ENCODE data around the gene PTGDR. TPM values are rescaled to one million over a fixed set of nuclear protein-coding genes. Genes with fewer than 3 reads are reported as not detected.

PTGDR gene
- total RNA-seq, 1 experiment from 2014 or later = not detected

DNA sequence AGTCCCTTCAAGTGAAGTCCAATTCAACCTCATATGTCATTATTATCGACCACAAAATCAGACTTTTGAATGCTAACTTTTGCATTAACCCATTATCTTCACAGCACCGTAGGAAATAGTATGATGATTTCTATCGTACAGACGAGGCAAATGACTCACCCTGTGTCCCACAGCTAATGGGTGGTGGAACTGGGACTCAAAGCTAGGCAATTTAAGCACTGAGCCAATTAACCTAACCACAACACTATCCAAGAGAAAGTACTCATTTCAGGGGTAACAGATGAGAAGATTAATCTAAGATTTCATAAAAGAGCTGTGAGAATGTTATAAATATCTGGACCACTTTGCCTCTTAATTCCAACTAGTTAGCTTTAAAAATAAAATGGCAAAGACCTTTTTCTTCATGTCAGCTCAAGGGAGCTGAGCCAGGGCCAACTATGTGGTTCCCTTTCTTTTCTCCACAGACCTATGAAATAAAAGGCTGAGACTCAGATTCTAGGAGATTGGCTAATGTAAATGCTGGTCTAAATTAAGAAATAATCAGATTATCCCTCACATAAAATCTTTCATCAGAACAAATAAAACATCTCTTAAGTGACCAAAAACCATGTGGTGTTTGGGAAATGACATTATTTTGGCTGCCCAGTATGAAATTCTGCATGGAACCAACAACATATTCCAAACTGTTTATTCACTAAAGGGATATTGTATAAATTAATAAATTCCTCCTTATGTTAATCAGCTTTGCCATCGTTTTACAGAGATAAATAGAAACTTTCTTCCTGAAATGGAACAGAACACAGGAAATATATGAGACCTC, 51.5 kb downstream of the PTGDR start:
- TF ChIP-seq POLR2A (IDR thresholded peaks at IDR 0.05; ENCODE audit: borderline replicate concordance, extremely low read depth, insufficient read depth, insufficient read length) (no peak), TCF7L2 (IDR thresholded peaks at IDR 0.05; ENCODE audit: borderline replicate concordance, extremely low read depth, insufficient read depth, insufficient read length) (no peak), JUND (IDR thresholded peaks at IDR 0.05) (no peak), EZH2 (IDR thresholded peaks at IDR 0.05) (no peak), SP1 (IDR thresholded peaks at IDR 0.05; ENCODE audit: low read depth) (no peak), EZH2phosphoT487 (IDR thresholded peaks at IDR 0.05; ENCODE audit: borderline replicate concordance) (no peak), CBX3 (IDR thresholded peaks at IDR 0.05; ENCODE audit: low read depth) (no peak), ELF1 (IDR thresholded peaks at IDR 0.05; ENCODE audit: borderline replicate concordance, low read depth) (no peak), RAD21 (IDR thresholded peaks at IDR 0.05; ENCODE audit: low read depth) (no peak), EGR1 (IDR thresholded peaks at IDR 0.05; ENCODE audit: low read depth) (no peak)
- TF ChIP-seq, protein P1, sequence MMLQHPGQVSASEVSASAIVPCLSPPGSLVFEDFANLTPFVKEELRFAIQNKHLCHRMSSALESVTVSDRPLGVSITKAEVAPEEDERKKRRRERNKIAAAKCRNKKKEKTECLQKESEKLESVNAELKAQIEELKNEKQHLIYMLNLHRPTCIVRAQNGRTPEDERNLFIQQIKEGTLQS (IDR thresholded peaks at IDR 0.05) = no peak
- TF ChIP-seq, protein P2, sequence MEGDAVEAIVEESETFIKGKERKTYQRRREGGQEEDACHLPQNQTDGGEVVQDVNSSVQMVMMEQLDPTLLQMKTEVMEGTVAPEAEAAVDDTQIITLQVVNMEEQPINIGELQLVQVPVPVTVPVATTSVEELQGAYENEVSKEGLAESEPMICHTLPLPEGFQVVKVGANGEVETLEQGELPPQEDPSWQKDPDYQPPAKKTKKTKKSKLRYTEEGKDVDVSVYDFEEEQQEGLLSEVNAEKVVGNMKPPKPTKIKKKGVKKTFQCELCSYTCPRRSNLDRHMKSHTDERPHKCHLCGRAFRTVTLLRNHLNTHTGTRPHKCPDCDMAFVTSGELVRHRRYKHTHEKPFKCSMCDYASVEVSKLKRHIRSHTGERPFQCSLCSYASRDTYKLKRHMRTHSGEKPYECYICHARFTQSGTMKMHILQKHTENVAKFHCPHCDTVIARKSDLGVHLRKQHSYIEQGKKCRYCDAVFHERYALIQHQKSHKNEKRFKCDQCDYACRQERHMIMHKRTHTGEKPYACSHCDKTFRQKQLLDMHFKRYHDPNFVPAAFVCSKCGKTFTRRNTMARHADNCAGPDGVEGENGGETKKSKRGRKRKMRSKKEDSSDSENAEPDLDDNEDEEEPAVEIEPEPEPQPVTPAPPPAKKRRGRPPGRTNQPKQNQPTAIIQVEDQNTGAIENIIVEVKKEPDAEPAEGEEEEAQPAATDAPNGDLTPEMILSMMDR (IDR thresholded peaks at IDR 0.05 in 2 of 3, conservative IDR thresholded peaks at IDR 0.05 in 1 of 3; ENCODE audit: borderline replicate concordance in 1 of 3, insufficient read depth in 1 of 3, low read depth in 2 of 3, low read length in 2 of 3) = no peak
- TF ChIP-seq, protein P3, sequence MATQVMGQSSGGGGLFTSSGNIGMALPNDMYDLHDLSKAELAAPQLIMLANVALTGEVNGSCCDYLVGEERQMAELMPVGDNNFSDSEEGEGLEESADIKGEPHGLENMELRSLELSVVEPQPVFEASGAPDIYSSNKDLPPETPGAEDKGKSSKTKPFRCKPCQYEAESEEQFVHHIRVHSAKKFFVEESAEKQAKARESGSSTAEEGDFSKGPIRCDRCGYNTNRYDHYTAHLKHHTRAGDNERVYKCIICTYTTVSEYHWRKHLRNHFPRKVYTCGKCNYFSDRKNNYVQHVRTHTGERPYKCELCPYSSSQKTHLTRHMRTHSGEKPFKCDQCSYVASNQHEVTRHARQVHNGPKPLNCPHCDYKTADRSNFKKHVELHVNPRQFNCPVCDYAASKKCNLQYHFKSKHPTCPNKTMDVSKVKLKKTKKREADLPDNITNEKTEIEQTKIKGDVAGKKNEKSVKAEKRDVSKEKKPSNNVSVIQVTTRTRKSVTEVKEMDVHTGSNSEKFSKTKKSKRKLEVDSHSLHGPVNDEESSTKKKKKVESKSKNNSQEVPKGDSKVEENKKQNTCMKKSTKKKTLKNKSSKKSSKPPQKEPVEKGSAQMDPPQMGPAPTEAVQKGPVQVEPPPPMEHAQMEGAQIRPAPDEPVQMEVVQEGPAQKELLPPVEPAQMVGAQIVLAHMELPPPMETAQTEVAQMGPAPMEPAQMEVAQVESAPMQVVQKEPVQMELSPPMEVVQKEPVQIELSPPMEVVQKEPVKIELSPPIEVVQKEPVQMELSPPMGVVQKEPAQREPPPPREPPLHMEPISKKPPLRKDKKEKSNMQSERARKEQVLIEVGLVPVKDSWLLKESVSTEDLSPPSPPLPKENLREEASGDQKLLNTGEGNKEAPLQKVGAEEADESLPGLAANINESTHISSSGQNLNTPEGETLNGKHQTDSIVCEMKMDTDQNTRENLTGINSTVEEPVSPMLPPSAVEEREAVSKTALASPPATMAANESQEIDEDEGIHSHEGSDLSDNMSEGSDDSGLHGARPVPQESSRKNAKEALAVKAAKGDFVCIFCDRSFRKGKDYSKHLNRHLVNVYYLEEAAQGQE (IDR thresholded peaks at IDR 0.05; ENCODE audit: low read depth) = no peak
- Histone ChIP-seq H3K27me3 (ENCODE audit: insufficient read depth, low read length) (no peaks in the 10 kb centered on the region; the same call in 1 of the 2 replicates), H3K27ac (ENCODE audit: low read depth, low read length) (no peak overlapping the region), H3K4me1 (ENCODE audit: control insufficient read depth in 1 of 2, insufficient read depth in 2 of 2, low read length in 2 of 2) (peaks cover 3 to 7% of the 10 kb centered on the region in 2 experiments; a peak in 1 of 4 replicates), H3K36me3 (ENCODE audit: control insufficient read depth in 1 of 2, insufficient read depth in 2 of 2, low read length in 2 of 2) (no peaks in the 10 kb centered on the region), H3K79me2 (ENCODE audit: insufficient read depth, low read length) (no peaks in the 10 kb centered on the region), H3K4me3 (replicated peaks in 1 of 2; ENCODE audit: low read depth in 1 of 2, low read length in 2 of 2) (no peak overlapping the region), H3K9ac (ENCODE audit: low read length) (no peak overlapping the region), H2AFZ (ENCODE audit: low read depth, low read length, poor library complexity, severe bottlenecking) (no peak overlapping the region), H3K9me3 (ENCODE audit: control insufficient read depth in 1 of 2, insufficient read depth in 1 of 2, low read depth in 1 of 2, low read length in 2 of 2) (no peaks in the 10 kb centered on the region), H4K20me1 (ENCODE audit: insufficient read depth) (no peaks in the 10 kb centered on the region), H3K4me2 (ENCODE audit: low read length) (no peak overlapping the region), H3K9me2 (ENCODE audit: insufficient read depth) (no peaks in the 10 kb centered on the region)
- ATAC-seq (no peak), DNase-seq (ENCODE audit: low read depth, low spot score) (no peak)
- intact Hi-C loops (cut with micrococcal nuclease) = no loop called here
- POLR2A ChIA-PET = no interaction called here
- CTCF ChIA-PET = no interaction called here
- RAD21 ChIA-PET (ENCODE audit: low non-redundant PET in 1 of 2, low total read pairs in 2 of 2, uncharacterized antibody in 2 of 2, unreplicated experiment in 2 of 2) = no interaction called here
- BruUV-seq (replicated peaks) = no TSS peak

All from HCT116 (cell line).